ENCODE data around the gene MAD1L1.

The MAD1L1 gene

GRCh38 chr7:1901431-1902210, 331.1 kb downstream of the MAD1L1 start:
- DNase-seq (ENCODE audit: low read depth, low spot score), result no peak

- DNase-seq (ENCODE audit: low read depth, low spot score), result no peak
Measured at GRCh38 chr7:1900847-1901246, 331.9 kb downstream of the MAD1L1 start.

GRCh38 chr7:1899951-1900762, 332.6 kb downstream of the MAD1L1 start:
- DNase-seq (ENCODE audit: low read depth, low spot score), result peak; percentile 32

- DNase-seq (ENCODE audit: low read depth, low spot score), result peak; percentile 97
Measured at GRCh38 chr7:1899196-1899595, 333.5 kb downstream of the MAD1L1 start.

GRCh38 chr7:1898628-1899185, 334.0 kb downstream of the MAD1L1 start:
- no peak for DNase-seq (ENCODE audit: low read depth, low spot score)

- no peak for DNase-seq (ENCODE audit: low read depth, low spot score)
Measured at GRCh38 chr7:1897861-1898627, 334.7 kb downstream of the MAD1L1 start.

- peak; percentile 82 for DNase-seq (ENCODE audit: low read depth, low spot score)
Measured at GRCh38 chr7:1897076-1897860, 335.5 kb downstream of the MAD1L1 start.

- DNase-seq (ENCODE audit: low read depth, low spot score), result no peak
Measured at GRCh38 chr7:1895664-1896515, 336.9 kb downstream of the MAD1L1 start.

GRCh38 chr7:1894906-1895663, 337.7 kb downstream of the MAD1L1 start:
- no peak for DNase-seq (ENCODE audit: low read depth, low spot score)

GRCh38 chr7:1894313-1894900, 338.3 kb downstream of the MAD1L1 start:
- no peak for DNase-seq (ENCODE audit: low read depth, low spot score)

- DNase-seq (ENCODE audit: low read depth, low spot score), result no peak
Measured at GRCh38 chr7:1893451-1893850, 339.3 kb downstream of the MAD1L1 start.

- DNase-seq (ENCODE audit: low read depth, low spot score), result no peak
Measured at GRCh38 chr7:1893036-1893435, 339.7 kb downstream of the MAD1L1 start.

- no peak for DNase-seq (ENCODE audit: low read depth, low spot score)
Measured at GRCh38 chr7:1892011-1892965, 340.5 kb downstream of the MAD1L1 start.

GRCh38 chr7:1890289-1891235, 342.2 kb downstream of the MAD1L1 start:
- DNase-seq (ENCODE audit: low read depth, low spot score), result no peak

GRCh38 chr7:1889556-1890181, 343.1 kb downstream of the MAD1L1 start:
- peak; percentile 83 for DNase-seq (ENCODE audit: low read depth, low spot score)

- no peak for DNase-seq (ENCODE audit: low read depth, low spot score)
Measured at GRCh38 chr7:1889091-1889490, 343.7 kb downstream of the MAD1L1 start.

Data from astrocyte of the hippocampus (primary cell).